Heart left ventricle (tissue), 16 donors: Measurements from ENCODE around the gene ENO4. TPM values are rescaled to one million over a fixed set of nuclear protein-coding genes. Genes with fewer than 3 reads are reported as not detected.

ENCODE experiments used
- ATAC-seq, 4 donors: fragments of 200-7000 bp; cut with Tn5 transposase; one replicate each; pipeline ENCODE4 v1.9.1; 2020 to 2022; ENCODE audit warnings: moderate library complexity in 4 of 4, mild to moderate bottlenecking in 3 of 4, moderate number of reproducible peaks in 1 of 4
- DNase-seq, 5 donors: peaks; one replicate each; pipeline ENCODE4 v3.0.0-alpha.2; 2020
- H3K27ac ChIP-seq, 12 donors: fragments of 200-600 bp; sonication (generic) in 4 of 12; one replicate each; pipeline versions ENCODE4 v1.5.0 to v1.8.0; 2016 to 2022; ENCODE audit warnings: mild to moderate bottlenecking in 2 of 12
- H3K27me3 ChIP-seq, 9 donors: fragments of 200-600 bp; sonication (generic) in 2 of 9; one replicate each; pipeline versions ENCODE4 v1.5.1 to v1.8.0; 2016 to 2022; ENCODE audit warnings: mild to moderate bottlenecking in 3 of 9
- H3K36me3 ChIP-seq, 9 donors: fragments of 200-600 bp; sonication (generic) in 2 of 9; one replicate each; pipeline versions ENCODE4 v1.5.0 to v1.8.0; 2018 to 2022; ENCODE audit warnings: mild to moderate bottlenecking in 2 of 9
- H3K4me1 ChIP-seq, 12 donors: fragments of 200-600 bp; sonication (generic) in 4 of 12; one replicate each; pipeline versions ENCODE4 v1.5.0 to v1.8.0; 2016 to 2022; ENCODE audit warnings: mild to moderate bottlenecking in 3 of 12
- H3K4me3 ChIP-seq, 12 donors: fragments of 200-600 bp; sonication (generic) in 4 of 12; one replicate each; pipeline versions ENCODE4 v1.5.0 to v1.8.0; 2017 to 2022; ENCODE audit warnings: mild to moderate bottlenecking in 9 of 12, moderate library complexity in 4 of 12
- H3K9me3 ChIP-seq, 12 donors: fragments of 200-600 bp; sonication (generic) in 4 of 12; one replicate each; pipeline versions ENCODE4 v1.5.0 to v1.8.0; 2016 to 2022; ENCODE audit warnings: mild to moderate bottlenecking in 1 of 12
- POLR2A ChIP-seq, 2 donors: fragments of 450-650 bp; IDR thresholded peaks; one replicate each; pipeline ENCODE4 v1.6.1; 2017; ENCODE audit warnings: antibody characterized with exemption in 2 of 2, mild to moderate bottlenecking in 2 of 2, moderate library complexity in 2 of 2
- WGBS, 4 donors: extraction: QIAGEN DNeasy Blood & Tissue Kit in 2 of 4; methylation state at CpG; one replicate each; pipeline versions ENCODE4 v1.1.5 to v1.1.7; 2013 to 2018; 5-methylcytosine and 5-hydroxymethylcytosine counted together
- intact Hi-C, 10 donors: fragments of 100-400 bp; cut with DNase I; formaldehyde crosslinking; loops; one replicate each; pipeline versions ENCODE4 v1.11.1 to v1.14.2; 2022
- polyA plus RNA-seq, 2 donors: library from polyadenylated mRNA; stranded (reverse); fragments of 200-250 nt; gene quantifications; one replicate each; pipeline ENCODE4 v1.2.3, GENCODE V29; 2013
- total RNA-seq, 9 donors: library from RNA; depleted of rRNA in 2 of 9; stranded (reverse); fragments of >200 nt in 2 of 9; fragmentation: NEBNext Ultra II Directional in 3 of 9; extraction: Animal tissue kit (Norgen Biotek cat#: 25700) in 3 of 9; gene quantifications; one replicate each; pipeline versions ENCODE4 v1.1.0 to v1.2.4, GENCODE V29; 2016 to 2023
- TF ChIP-seq, protein P1 (sequence below), 12 donors: fragments of 200-600 bp; sonication (generic) in 4 of 12; IDR thresholded peaks; one replicate each; pipeline versions ENCODE4 v1.5.0 to v1.8.0; 2018 to 2022; ENCODE audit warnings: antibody characterized with exemption in 12 of 12, mild to moderate bottlenecking in 5 of 12
- donor health status: ischemic (EF 13 %, LVEDD 7.1; RV severe dilation, severe dysfunction).
- donor health status: healthy with polysubstance abuse.
- donor health status: DM: no; HTN: yes; CAD: no.
- donor health status: DM: no; HTN: no; CAD: no.
- donor health status: ischemic (EF 25% LVEDD 6.9; RV normal size, moderate dysfunction).
- donor health status: ischemic (EF 25% LVEDD 5.7; RV mildly dilated, moderate dysfunction).
- donor health status: healthy.
- donor health status: DM: yes; HTN: yes; CAD: no.
- donor health status: ischemic (EF 35%, LVEDD 5.7; RV mildly dilated, moderate dysfunction).
- donor health status: nonischemic (EF 11% LVEDD 7.7; RV severe dilation, severe dysfunction).
- donor health status: DM: yes; HTN: yes; CAD: no.
- donor health status: PGD.
- donor health status: ischemic (EF 29% LVEDD 5.4; RV normal size, mild dysfunction).
- donor health status: nonischemic (EF 23%, LVEDD 6.1; RV moderate dilation, normal function).

Gene ENO4
- total and polyA plus RNA-seq, 11 donors: 0.03 to 1.8 (median 0.19) TPM; not detected in 7

DNA sequence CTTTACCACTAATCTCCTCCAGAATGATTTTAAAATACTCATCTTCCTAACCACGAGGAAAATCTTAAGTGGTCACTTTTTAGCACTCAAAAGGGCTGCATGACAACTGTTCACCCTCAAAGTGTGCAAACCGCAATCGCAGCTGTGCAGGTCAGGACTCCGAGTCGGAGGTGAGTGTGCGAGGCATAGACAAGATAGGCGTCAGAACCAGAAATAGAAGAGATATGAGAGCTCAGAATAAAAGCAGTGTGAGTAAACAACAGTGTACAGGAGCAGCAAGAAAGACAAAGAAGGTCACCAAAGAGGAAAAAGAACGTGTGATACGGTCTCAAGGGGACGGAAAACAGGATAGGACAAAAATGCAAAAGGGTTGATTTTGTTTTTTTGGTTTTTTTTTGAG is 17.5 kb upstream of the ENO4 start:
- Histone ChIP-seq H3K27me3 (no peaks in the 10 kb centered on the region), H3K4me3 (no peak overlapping the region), H3K36me3 (no peaks in the 10 kb centered on the region), H3K9me3 (no peaks in the 10 kb centered on the region), H3K27ac (peak overlapping the region in 4 of 12 donors; percentile 8 to 53 (median 30)), H3K4me1 (no peaks in the 10 kb centered on the region)
- TF ChIP-seq POLR2A (IDR thresholded peaks at IDR 0.05): no peak
- TF ChIP-seq, protein P1, sequence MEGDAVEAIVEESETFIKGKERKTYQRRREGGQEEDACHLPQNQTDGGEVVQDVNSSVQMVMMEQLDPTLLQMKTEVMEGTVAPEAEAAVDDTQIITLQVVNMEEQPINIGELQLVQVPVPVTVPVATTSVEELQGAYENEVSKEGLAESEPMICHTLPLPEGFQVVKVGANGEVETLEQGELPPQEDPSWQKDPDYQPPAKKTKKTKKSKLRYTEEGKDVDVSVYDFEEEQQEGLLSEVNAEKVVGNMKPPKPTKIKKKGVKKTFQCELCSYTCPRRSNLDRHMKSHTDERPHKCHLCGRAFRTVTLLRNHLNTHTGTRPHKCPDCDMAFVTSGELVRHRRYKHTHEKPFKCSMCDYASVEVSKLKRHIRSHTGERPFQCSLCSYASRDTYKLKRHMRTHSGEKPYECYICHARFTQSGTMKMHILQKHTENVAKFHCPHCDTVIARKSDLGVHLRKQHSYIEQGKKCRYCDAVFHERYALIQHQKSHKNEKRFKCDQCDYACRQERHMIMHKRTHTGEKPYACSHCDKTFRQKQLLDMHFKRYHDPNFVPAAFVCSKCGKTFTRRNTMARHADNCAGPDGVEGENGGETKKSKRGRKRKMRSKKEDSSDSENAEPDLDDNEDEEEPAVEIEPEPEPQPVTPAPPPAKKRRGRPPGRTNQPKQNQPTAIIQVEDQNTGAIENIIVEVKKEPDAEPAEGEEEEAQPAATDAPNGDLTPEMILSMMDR (IDR thresholded peaks at IDR 0.05): no peak
- intact Hi-C loops: no loop called here
- DNase-seq: peak in 1 of 5 donors; percentile 47
- peak; percentile 65 to 88 (median 72) for ATAC-seq
- WGBS, 4 donors: 25 to 51% (median 35%) methylated on average over 10 of the region's 10 CpGs

DNA sequence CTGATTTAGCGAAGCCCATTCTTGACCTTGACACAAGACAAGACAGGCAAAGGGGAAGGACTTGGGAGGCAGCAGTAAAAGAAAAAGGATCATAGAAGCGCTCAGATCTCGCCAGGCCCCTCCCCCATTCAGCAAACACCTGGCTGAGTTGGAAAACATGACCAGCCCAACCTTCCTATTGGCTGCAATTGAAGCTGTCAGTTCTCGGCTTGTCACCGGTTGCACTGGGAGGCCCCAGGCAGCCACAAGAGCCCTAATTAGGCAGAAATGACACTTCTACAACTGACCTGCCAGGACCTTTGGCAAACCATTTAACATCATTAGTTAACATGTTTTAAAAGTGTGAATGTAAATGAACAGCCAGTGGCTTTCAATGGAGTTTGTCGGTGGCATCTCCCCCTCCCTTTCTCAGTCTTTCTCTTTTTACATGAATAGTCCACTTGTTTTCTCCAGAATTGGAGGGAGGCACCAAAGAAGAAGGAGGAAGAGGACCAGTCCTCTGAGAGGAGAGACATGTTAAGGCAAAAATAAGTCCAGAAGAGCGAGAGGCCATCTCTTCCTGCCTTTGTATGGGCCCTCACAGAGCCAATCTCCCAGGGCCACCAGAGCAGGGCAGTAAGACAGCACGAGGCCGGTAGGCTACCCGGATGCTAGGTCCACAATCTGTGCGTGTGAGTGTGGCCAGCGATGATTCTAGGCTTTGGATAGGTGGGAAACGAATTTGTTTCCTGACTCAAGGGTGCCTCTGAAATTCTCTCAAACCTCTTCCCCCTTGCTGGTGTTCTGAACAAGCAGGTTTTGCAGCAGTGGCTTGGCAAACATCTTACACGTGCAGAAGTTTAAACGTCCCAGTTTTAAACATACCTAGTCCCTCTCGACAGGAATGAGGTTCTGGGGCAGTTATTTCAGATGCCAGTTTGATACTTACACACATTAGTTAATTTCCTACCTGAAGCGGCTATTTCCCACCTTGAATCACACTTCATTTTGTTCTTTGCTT is 15.0 kb upstream of the ENO4 start:
- no peak for TF ChIP-seq POLR2A (IDR thresholded peaks at IDR 0.05)
- TF ChIP-seq, protein P1 (IDR thresholded peaks at IDR 0.05): no peak
- Histone ChIP-seq H3K27me3 (peaks cover 0 to 9% (median 0%) of the 10 kb centered on the region in 9 donors), H3K4me3 (no peak overlapping the region), H3K9me3 (no peaks in the 10 kb centered on the region), H3K36me3 (no peaks in the 10 kb centered on the region), H3K4me1 (no peaks in the 10 kb centered on the region), H3K27ac (no peak overlapping the region)
- ATAC-seq (no peak), DNase-seq (no peak)
- 58 to 67% (median 64%) methylated on average over 17 of the region's 17 CpGs for WGBS, 4 donors
- intact Hi-C loops: no loop called here

DNA sequence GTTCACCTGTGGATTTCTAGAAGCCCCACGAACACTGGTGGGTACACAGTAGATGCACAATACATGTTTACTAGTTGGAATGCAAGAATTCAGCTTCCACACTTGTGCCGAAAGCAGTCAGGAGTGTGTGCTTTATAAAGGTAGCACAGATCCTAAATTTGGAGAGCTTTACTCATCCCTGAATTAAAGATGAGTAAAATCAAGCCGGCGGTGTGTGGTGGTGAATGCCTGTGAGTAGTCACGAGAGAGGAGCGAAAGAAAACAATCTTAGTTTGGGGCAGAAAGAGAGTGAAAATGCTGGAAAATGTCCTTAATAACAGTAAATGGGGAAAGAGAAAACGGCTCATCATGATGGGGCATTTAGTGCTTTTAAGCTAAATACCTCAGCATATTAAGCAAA is 13.6 kb upstream of the ENO4 start:
- TF ChIP-seq, protein P1 (IDR thresholded peaks at IDR 0.05): no peak
- no peak for TF ChIP-seq POLR2A (IDR thresholded peaks at IDR 0.05)
- Histone ChIP-seq H3K27me3 (peaks cover 0 to 10% (median 0%) of the 10 kb centered on the region in 9 donors), H3K9me3 (no peaks in the 10 kb centered on the region), H3K4me1 (no peaks in the 10 kb centered on the region), H3K27ac (no peak overlapping the region), H3K4me3 (no peak overlapping the region), H3K36me3 (no peaks in the 10 kb centered on the region)
- no peak for DNase-seq
- WGBS, 4 donors: 57 to 68% (median 61%) methylated on average over 7 of the region's 7 CpGs
- ATAC-seq: no peak
- intact Hi-C loops: no loop called here

DNA sequence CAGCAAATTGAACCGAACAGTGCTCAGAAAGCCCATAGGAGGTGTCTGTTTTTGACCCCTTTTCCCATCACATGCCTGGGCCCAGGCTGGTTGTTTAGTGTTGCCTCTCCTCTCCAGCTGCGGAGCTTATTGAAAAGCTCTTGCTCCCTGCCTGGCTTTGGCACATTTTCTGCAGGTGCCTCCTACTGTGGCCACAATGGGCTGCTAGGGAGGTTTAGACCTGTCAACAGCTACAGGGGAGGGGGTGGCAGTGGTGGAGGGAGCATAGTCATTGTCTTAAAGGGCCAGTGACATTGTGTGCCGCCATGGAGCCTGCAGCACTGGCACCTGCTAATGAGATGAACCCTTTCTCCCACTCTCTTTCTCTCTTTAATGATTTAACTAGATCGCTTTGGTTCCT is 13.2 kb upstream of the ENO4 start:
- no peaks in the 10 kb centered on the region for H3K4me1 ChIP-seq
- no peaks in the 10 kb centered on the region for H3K36me3 ChIP-seq
- intact Hi-C loops: no loop called here
- no peak overlapping the region for H3K4me3 ChIP-seq
- H3K27ac ChIP-seq: no peak overlapping the region
- peaks cover 0 to 10% (median 0%) of the 10 kb centered on the region in 9 donors for H3K27me3 ChIP-seq
- no peaks in the 10 kb centered on the region for H3K9me3 ChIP-seq
- DNase-seq (peak in 2 of 5 donors; percentile 45 to 50), ATAC-seq (peak in 1 of 4 donors; percentile 27)
- TF ChIP-seq POLR2A (IDR thresholded peaks at IDR 0.05): no peak
- TF ChIP-seq, protein P1 (IDR thresholded peaks at IDR 0.05): no peak
- 29 to 47% (median 36%) methylated on average over 4 of the region's 4 CpGs for WGBS, 4 donors
